PC-3 (cell line): ENCODE results near the gene CSAD. TPM values are rescaled to one million over a fixed set of nuclear protein-coding genes. Genes with fewer than 3 reads are reported as not detected.
A peak's percentile ranks its signal among the peaks of the same experiment; 100 is the strongest.

Experiments used
- ATAC-seq: fragments of 200-7000 bp; cut with Tn5 transposase; 2 replicates; pipeline ENCODE4 v1.9.1; 2020; ENCODE audit warnings: mild to moderate bottlenecking, moderate library complexity
- BruUV-seq: library from RNA; stranded (reverse); fragments of 400-500 nt; replicated peaks from 2 replicates; lab custom pipeline; 2021; lab: Mats Ljungman, UMichigan
- CTCF ChIA-PET: fragments of 300-600 bp; sonication (Branson Sonifier 250); formaldehyde crosslinking; loops from one replicate; lab custom pipeline; 2022; ENCODE audit warnings: antibody characterized with exemption; lab: Charles Lee
- POLR2A ChIA-PET: fragments of 300-600 bp; sonication (Branson Sonifier 250); formaldehyde crosslinking; loops from one replicate; lab custom pipeline; 2022; ENCODE audit warnings: antibody characterized with exemption; ENCODE audit not compliant: unreplicated experiment; lab: Charles Lee
- DNase-seq: peaks from one replicate; pipeline ENCODE4 v3.0.0-alpha.2; 2015
- H2AFZ ChIP-seq: fragments of 300-600 bp; sonication (generic); 2 replicates; pipeline ENCODE4 v1.6.0; 2016; ENCODE audit warnings: antibody characterized with exemption, low read length
- H3F3A ChIP-seq: fragments of 300-600 bp; sonication (generic); one replicate; pipeline ENCODE4 v1.6.0; 2017; ENCODE audit warnings: antibody characterized with exemption, low read length, control low read depth, mild to moderate bottlenecking; ENCODE audit not compliant: unreplicated experiment
- H3K27ac ChIP-seq: fragments of 300-600 bp; sonication (generic); 2 replicates; pipeline ENCODE4 v1.5.1; 2016; ENCODE audit warnings: mild to moderate bottlenecking, low read length
- H3K27me3 ChIP-seq: fragments of 300-600 bp; sonication (generic); 2 replicates; pipeline ENCODE4 v1.6.1; 2016; ENCODE audit warnings: low read length, mixed read lengths
- H3K36me3 ChIP-seq: fragments of 300-600 bp; sonication (generic); 2 replicates; pipeline ENCODE4 v1.6.1; 2016; ENCODE audit warnings: low read depth, mixed run types, low read length, mixed read lengths
- H3K4me1 ChIP-seq: fragments of 300-600 bp; sonication (generic); 2 replicates; pipeline ENCODE4 v1.5.1; 2016; ENCODE audit warnings: low read length; ENCODE audit not compliant: insufficient read depth
- H3K4me2 ChIP-seq: fragments of 300-600 bp; sonication (generic); 2 replicates; pipeline ENCODE4 v1.6.0; 2016; ENCODE audit warnings: low read length
- H3K4me3 ChIP-seq: fragments of 300-600 bp; sonication (generic); 2 replicates; pipeline ENCODE4 v1.5.1; 2016; ENCODE audit warnings: mild to moderate bottlenecking, low read length, mixed read lengths
- H3K79me2 ChIP-seq: fragments of 300-600 bp; sonication (generic); 2 replicates; pipeline ENCODE4 v1.6.1; 2017; ENCODE audit warnings: low read length, mixed read lengths
- H3K9ac ChIP-seq: fragments of 300-600 bp; sonication (generic); 2 replicates; pipeline ENCODE4 v1.6.0; 2016; ENCODE audit warnings: mild to moderate bottlenecking, low read length
- H3K9me2 ChIP-seq: fragments of 300-600 bp; sonication (generic); replicated peaks from 2 replicates; pipeline ENCODE4 v1.6.1; 2016; ENCODE audit warnings: mixed run types, low read length, mixed read lengths
- H3K9me3 ChIP-seq: fragments of 300-600 bp; sonication (generic); 2 replicates; pipeline ENCODE4 v1.6.1; 2016; ENCODE audit warnings: low read length, mixed read lengths
- H4K20me1 ChIP-seq: fragments of 300-600 bp; sonication (generic); 2 replicates; pipeline ENCODE4 v1.6.1; 2016; ENCODE audit warnings: low read length, mixed read lengths
- EZH2 ChIP-seq: fragments of 300-600 bp; sonication (generic); IDR thresholded peaks from one replicate; pipeline ENCODE4 v1.6.1; 2017; ENCODE audit warnings: antibody characterized with exemption, mild to moderate bottlenecking, low read length; ENCODE audit not compliant: unreplicated experiment
- EZH2phosphoT487 ChIP-seq: fragments of 300-600 bp; sonication (generic); IDR thresholded peaks from 2 replicates; pipeline ENCODE4 v1.6.1; 2018; ENCODE audit warnings: mild to moderate bottlenecking, antibody characterized with exemption, low read length, borderline replicate concordance
- intact Hi-C: fragments of 100-400 bp; cut with micrococcal nuclease; formaldehyde crosslinking; loops from 2 replicates; pipeline ENCODE4 v1.9.0; 2023
- total RNA-seq: library from RNA; depleted of rRNA; stranded (reverse); fragments of >200 nt; gene quantifications from 2 replicates; pipeline ENCODE4 v1.2.3, GENCODE V29; 2014
- TF ChIP-seq, protein P1 (sequence below): fragments of 300-600 bp; sonication (generic); conservative IDR thresholded peaks from 2 replicates; pipeline ENCODE4 v1.5.1; 2017; ENCODE audit warnings: antibody characterized with exemption, low read depth, mild to moderate bottlenecking, low read length

CSAD gene
- total RNA-seq, 1 experiment from 2014 or later = 21.5 TPM

DNA sequence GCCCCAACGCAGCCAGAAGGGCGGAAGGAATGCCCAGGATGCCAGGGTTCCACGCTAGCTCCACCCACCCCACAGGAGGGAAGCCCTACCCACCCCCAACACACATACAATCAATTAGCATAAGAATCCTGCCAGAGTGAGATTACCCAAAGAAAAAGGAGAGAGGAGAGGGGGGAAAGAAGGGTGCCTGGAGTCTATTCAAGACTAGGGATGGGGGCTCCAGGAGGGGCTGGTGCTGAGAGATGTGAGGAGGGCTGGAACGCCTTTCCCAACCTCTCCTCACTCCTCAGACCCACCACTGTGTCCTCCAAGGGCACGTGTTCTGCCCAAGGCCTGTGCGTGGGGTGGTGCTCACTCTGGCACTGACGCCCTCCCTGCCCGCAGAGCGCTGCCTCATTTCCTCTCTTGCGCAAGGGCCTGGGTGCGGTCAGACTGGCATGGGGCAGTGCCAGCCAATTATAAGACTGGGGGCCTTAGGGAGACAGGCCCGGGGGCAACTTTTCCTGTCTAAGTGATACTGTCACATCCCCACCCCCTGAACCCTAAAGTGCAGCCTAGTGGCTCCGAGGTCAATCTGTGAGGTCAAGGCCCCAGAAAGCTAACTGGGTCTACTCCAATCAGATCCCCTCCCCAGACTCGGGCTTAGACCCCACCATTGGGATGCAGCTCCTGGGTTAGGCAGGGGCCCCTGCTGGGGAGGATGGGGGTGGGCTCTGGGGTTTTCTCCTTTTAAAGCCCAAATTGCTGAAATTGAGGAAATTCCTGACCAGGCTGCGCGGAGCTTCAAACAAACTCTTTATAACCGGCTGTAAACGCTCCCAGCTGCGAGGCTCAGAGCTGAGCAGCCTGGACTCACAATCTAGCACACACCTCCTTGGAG is 36.6 kb upstream of the CSAD start:
- ChIA-PET POLR2A (no interaction called here), CTCF (interaction anchor here (1.2 kb wide), 1 partner anchor 49 kb away, joined by 4 read pairs; no protein-coding TSS in a partner anchor)
- Histone ChIP-seq H3K36me3 (peaks cover 21% of the 10 kb centered on the region), H3F3A (no peaks in the 10 kb centered on the region), H3K9me2 (no peaks in the 10 kb centered on the region), H3K27ac (peak overlapping the region; percentile 46), H3K4me3 (peak overlapping the region; percentile 80), H3K4me2 (peak overlapping the region; percentile 93), H3K4me1 (peaks cover 35% of the 10 kb centered on the region), H3K9ac (0 out of 2 replicates have a peak overlapping the region, but pooled peaks have one; percentile 6), H2AFZ (no peak overlapping the region), H4K20me1 (no peaks in the 10 kb centered on the region), H3K27me3 (no peaks in the 10 kb centered on the region), H3K9me3 (no peaks in the 10 kb centered on the region), H3K79me2 (peaks cover 46% of the 10 kb centered on the region)
- TF ChIP-seq EZH2 = no peak
- intact Hi-C loops = no loop called here
- DNase-seq (peak; percentile 73), ATAC-seq (no peak)
- BruUV-seq = no TSS peak

DNA sequence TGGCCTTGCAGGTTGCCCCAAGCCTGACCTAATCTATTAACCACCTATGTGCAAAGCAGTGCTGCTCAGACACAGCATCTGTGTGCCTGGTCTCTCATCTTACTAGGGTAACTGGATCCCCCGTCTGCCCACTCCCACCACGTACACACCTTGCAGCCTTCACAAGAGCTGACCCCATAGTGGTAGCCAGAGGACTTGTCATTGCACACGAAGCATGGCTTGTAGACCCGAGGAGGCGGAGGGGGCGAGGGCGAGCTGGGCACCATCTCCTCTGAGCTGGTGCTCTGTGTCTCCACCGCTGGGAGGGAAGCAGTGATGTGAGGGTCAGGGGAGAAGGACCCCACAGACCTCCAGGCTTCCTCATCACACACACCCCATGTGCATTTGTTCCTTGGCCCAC is 34.8 kb upstream of the CSAD start:
- intact Hi-C loops = no loop called here
- H3K4me3 ChIP-seq = no peak overlapping the region
- no peaks in the 10 kb centered on the region for H3K9me3 ChIP-seq
- peaks cover 46% of the 10 kb centered on the region for H3K79me2 ChIP-seq
- ATAC-seq (no peak), DNase-seq (no peak)
- no TSS peak for BruUV-seq
- H3K4me2 ChIP-seq = no peak overlapping the region
- POLR2A ChIA-PET = no interaction called here
- CTCF ChIA-PET = no interaction called here
- peaks cover 35% of the 10 kb centered on the region for H3K36me3 ChIP-seq
- H4K20me1 ChIP-seq = no peaks in the 10 kb centered on the region
- no peak overlapping the region for H3K27ac ChIP-seq
- H3K9ac ChIP-seq = no peak overlapping the region
- TF ChIP-seq, protein P1, sequence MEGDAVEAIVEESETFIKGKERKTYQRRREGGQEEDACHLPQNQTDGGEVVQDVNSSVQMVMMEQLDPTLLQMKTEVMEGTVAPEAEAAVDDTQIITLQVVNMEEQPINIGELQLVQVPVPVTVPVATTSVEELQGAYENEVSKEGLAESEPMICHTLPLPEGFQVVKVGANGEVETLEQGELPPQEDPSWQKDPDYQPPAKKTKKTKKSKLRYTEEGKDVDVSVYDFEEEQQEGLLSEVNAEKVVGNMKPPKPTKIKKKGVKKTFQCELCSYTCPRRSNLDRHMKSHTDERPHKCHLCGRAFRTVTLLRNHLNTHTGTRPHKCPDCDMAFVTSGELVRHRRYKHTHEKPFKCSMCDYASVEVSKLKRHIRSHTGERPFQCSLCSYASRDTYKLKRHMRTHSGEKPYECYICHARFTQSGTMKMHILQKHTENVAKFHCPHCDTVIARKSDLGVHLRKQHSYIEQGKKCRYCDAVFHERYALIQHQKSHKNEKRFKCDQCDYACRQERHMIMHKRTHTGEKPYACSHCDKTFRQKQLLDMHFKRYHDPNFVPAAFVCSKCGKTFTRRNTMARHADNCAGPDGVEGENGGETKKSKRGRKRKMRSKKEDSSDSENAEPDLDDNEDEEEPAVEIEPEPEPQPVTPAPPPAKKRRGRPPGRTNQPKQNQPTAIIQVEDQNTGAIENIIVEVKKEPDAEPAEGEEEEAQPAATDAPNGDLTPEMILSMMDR = no peak
- TF ChIP-seq EZH2phosphoT487 (no peak), EZH2 (no peak)
- H2AFZ ChIP-seq = no peak overlapping the region
- no peaks in the 10 kb centered on the region for H3F3A ChIP-seq
- no peaks in the 10 kb centered on the region for H3K9me2 ChIP-seq
- H3K4me1 ChIP-seq = peaks cover 31% of the 10 kb centered on the region
- no peaks in the 10 kb centered on the region for H3K27me3 ChIP-seq

DNA sequence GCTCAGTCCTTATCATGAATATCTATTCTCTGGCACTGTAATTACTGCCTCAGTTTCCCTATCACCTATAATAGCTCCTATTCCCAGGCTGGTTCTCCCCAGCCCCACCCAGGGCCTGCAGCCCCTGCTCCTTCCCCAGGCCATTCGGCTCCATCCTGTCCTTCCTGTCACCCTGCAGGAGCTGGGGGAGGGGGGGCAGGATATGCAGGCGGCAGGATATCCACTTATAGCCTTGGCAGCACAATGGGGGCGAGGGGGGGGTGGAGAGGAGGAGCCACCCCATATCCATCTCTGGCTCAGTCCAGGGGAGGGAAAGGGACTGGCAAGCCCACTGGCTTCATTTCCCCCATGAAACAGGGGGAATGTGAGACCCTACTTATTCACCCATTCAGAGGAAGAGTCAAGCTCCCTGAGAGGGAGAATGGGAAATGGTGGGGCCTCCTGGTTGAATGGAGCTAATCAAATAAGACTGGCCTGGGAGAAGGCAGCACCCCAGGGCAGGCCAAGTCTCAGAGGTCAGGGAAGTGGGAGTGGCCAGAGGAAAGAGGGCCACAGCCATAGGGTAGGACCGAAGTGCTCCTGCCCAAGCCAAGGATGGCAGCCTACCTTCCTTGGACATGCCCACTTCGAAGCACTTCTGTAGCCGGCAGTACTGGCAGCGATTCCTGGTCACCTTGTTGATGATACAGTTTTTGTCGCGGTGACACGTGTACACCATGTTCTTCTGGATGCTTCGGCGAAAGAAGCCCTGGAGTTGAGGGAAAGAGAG is 34.1 kb upstream of the CSAD start:
- Histone ChIP-seq H3K4me2 (no peak overlapping the region), H3F3A (no peaks in the 10 kb centered on the region), H3K9ac (no peak overlapping the region), H3K36me3 (peaks cover 37% of the 10 kb centered on the region), H3K27ac (no peak overlapping the region), H3K9me2 (no peaks in the 10 kb centered on the region), H4K20me1 (no peaks in the 10 kb centered on the region), H3K27me3 (no peaks in the 10 kb centered on the region), H3K79me2 (peaks cover 44% of the 10 kb centered on the region), H3K9me3 (no peaks in the 10 kb centered on the region), H3K4me3 (no peak overlapping the region), H3K4me1 (peaks cover 31% of the 10 kb centered on the region), H2AFZ (no peak overlapping the region)
- DNase-seq (no peak), ATAC-seq (no peak)
- BruUV-seq = no TSS peak
- intact Hi-C loops = no loop called here
- POLR2A ChIA-PET = no interaction called here
- TF ChIP-seq, protein P1 = no peak
- no peak for TF ChIP-seq EZH2
- TF ChIP-seq EZH2phosphoT487 = no peak
- CTCF ChIA-PET = interaction anchor here (0.5 to 1.5 kb wide), 4 partner anchors 26 to 74 kb away, joined by 4 to 13 read pairs (median 8); a partner anchor contains a TSS
